Brain microvascular endothelial cell (primary cell): ENCODE data around the gene CREB3L2.

Experiments used
- DNase-seq: peaks from one replicate; pipeline ENCODE4 v3.0.0-alpha.2; 2020
- H3K27ac ChIP-seq: fragments of 250-450 bp; sonication (Bioruptor Pico); 2 replicates; pipeline ENCODE4 v1.5.1; 2020; ENCODE audit warnings: mild to moderate bottlenecking, moderate library complexity
- H3K27me3 ChIP-seq: fragments of 250-450 bp; sonication (Bioruptor Pico); replicated peaks from 2 replicates; pipeline ENCODE4 v1.5.1; 2020; ENCODE audit warnings: mild to moderate bottlenecking
- H3K36me3 ChIP-seq: fragments of 250-450 bp; sonication (Bioruptor Pico); replicated peaks from 2 replicates; pipeline ENCODE4 v1.5.1; 2020; ENCODE audit warnings: mild to moderate bottlenecking
- H3K4me3 ChIP-seq: 2 replicates; pipeline ENCODE4 v1.5.1; 2011; ENCODE audit warnings: low read depth, mild to moderate bottlenecking, control low read depth, low read length, moderate library complexity
- in situ Hi-C: cut with HindIII; loops from 2 replicates; pipeline ENCODE4 v1.10.0; 2017; ENCODE audit warnings: low sequenced_read_pairs, low pct_ligation_motif_present
- TF ChIP-seq, protein P1 (sequence below): IDR thresholded peaks from 2 replicates; pipeline ENCODE4 v1.5.1; 2011; ENCODE audit warnings: low read depth, mild to moderate bottlenecking, moderate library complexity, low read length, control low read depth, inconsistent platforms; ENCODE audit errors: missing control alignments

CREB3L2 gene

DNA sequence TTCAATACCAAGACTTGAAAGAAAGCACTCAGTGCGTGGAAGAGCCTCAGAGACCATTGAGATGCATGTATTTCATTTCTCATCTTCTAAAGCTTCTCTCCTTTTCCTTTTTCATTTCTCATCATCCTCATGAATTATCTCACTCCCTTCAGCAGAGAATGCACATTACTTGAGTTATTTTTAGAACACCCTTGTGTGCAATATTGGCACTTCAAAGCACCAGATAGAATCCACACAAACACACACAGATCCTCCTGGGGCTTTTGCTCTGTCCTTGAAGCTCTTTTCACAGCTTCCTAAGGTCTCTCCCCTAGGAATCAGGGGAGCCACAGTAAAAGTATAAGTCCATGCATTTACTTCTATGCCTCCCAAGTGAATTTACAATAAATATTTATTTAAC lies 173.4 kb downstream of the CREB3L2 start:
- no peak overlapping the region for H3K27ac ChIP-seq
- no peak overlapping the region for H3K4me3 ChIP-seq
- no peaks in the 10 kb centered on the region for H3K27me3 ChIP-seq
- in situ Hi-C loops, result no loop called here
- DNase-seq, result no peak
- TF ChIP-seq, protein P1, sequence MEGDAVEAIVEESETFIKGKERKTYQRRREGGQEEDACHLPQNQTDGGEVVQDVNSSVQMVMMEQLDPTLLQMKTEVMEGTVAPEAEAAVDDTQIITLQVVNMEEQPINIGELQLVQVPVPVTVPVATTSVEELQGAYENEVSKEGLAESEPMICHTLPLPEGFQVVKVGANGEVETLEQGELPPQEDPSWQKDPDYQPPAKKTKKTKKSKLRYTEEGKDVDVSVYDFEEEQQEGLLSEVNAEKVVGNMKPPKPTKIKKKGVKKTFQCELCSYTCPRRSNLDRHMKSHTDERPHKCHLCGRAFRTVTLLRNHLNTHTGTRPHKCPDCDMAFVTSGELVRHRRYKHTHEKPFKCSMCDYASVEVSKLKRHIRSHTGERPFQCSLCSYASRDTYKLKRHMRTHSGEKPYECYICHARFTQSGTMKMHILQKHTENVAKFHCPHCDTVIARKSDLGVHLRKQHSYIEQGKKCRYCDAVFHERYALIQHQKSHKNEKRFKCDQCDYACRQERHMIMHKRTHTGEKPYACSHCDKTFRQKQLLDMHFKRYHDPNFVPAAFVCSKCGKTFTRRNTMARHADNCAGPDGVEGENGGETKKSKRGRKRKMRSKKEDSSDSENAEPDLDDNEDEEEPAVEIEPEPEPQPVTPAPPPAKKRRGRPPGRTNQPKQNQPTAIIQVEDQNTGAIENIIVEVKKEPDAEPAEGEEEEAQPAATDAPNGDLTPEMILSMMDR, result no peak
- peaks cover 6% of the 10 kb centered on the region for H3K36me3 ChIP-seq

DNA sequence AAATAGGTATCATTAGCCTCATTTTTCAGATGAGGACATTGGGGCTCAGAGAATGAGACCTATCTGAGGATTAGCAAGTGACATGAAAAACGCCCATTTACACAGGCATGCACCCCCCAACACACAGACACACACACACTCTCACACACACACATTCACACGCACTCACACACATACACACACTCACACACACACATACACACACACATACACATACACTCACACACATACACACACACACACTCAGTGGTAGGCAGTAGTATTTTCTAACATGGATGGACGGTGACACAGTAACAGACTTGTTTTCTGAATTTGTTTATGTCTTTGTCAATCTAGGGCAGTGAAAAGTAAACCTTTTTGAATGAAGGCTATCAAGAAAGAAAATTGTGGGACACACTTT lies 176.4 kb downstream of the CREB3L2 start:
- no peak overlapping the region for H3K27ac ChIP-seq
- H3K36me3 ChIP-seq, result no peaks in the 10 kb centered on the region
- TF ChIP-seq, protein P1, result no peak
- DNase-seq, result no peak
- H3K4me3 ChIP-seq, result no peak overlapping the region
- no peaks in the 10 kb centered on the region for H3K27me3 ChIP-seq
- in situ Hi-C loops, result no loop called here
